Globus pallidus (tissue), 1 donor: ENCODE results near the gene TIMM17A.
"Not testable (repeated sequence)": the region's sequence is repeated elsewhere in the genome, so short reads cannot be mapped to it uniquely, and the experiment has no call there.

Source experiments
- DNase-seq: peaks from one replicate; pipeline ENCODE4 v3.0.0-alpha.2; 2015; ENCODE audit warnings: low spot score

The TIMM17A gene

GRCh38 chr1:202016022-202016810, 60.9 kb downstream of the TIMM17A start:
- no peak for DNase-seq

- DNase-seq: no peak
Observed at GRCh38 chr1:202016811-202017748, 61.8 kb downstream of the TIMM17A start.

GRCh38 chr1:202017749-202018467, 62.6 kb downstream of the TIMM17A start:
- DNase-seq: no peak

- DNase-seq: no peak
Observed at GRCh38 chr1:202018468-202019234, 63.3 kb downstream of the TIMM17A start.

- DNase-seq: not testable (repeated sequence)
Observed at GRCh38 chr1:202019235-202019558, 63.9 kb downstream of the TIMM17A start.
